GM19397 (cell line): Measurements from ENCODE around the gene ZNF593.

Experiments used
- ATAC-seq: cut with Tn5 transposase; IDR thresholded peaks from one replicate; pipeline ENCODE4 v1.9.1; 2021; ENCODE audit warnings: mild to moderate bottlenecking, moderate library complexity; ENCODE audit not compliant: unreplicated experiment

ZNF593 gene

GRCh38 chr1:26168410-26169197 is 1.1 kb upstream of the ZNF593 start, which contains the start of gene C1orf232:
C1orf232 (minus strand) TSS chr1:26168963; CDS start chr1:26168499, 464 bp downstream.
- ATAC-seq = no peak

- no peak for ATAC-seq
These were observed 532 bp upstream of the ZNF593 start for GRCh38 chr1:26169198-26169554.

- ATAC-seq = no peak
These were observed 739 bp downstream of the ZNF593 start for GRCh38 chr1:26170472-26170821.

GRCh38 chr1:26171084-26172072 is 1.7 kb downstream of the ZNF593 start, which contains the start of gene ZNF593OS:
ZNF593OS (minus strand) TSS chr1:26171832; CDS start chr1:26171661, 171 bp downstream.
- no peak for ATAC-seq

- no peak for ATAC-seq
These were observed 5.6 kb downstream of the ZNF593 start for GRCh38 chr1:26175346-26175745.

DNA sequence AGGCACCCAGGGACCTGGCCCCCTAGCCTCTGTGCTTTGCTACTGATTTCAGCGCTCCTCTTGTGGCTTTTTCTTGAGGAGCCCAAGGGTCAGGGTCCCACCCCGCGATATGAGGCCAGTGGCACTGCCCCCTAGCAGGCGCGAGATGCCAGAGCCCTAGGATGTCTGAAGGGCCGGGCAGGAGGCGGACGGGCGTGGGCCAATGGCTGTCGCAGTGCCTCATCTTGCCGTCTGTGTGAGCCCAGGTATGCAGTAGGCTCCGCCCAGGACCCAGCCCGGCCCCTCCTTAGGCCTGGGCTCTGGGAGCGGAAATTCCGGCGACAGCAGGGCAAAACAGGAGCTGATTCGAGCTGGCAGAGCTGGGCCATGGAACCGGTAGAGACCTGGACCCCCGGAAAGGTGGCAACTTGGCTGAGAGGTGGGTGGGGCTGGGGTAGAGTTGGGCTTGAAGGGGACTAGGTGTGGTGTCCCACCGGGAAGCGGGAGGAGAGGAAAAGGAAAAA is 7.5 kb downstream of the ZNF593 start, which contains the start of gene CNKSR1:
Gene CNKSR1 (plus strand): TSS at position 310 of the 503 bp plus-strand sequence. CDS start 57 bp downstream, at position 367.
- ATAC-seq = no peak

DNA sequence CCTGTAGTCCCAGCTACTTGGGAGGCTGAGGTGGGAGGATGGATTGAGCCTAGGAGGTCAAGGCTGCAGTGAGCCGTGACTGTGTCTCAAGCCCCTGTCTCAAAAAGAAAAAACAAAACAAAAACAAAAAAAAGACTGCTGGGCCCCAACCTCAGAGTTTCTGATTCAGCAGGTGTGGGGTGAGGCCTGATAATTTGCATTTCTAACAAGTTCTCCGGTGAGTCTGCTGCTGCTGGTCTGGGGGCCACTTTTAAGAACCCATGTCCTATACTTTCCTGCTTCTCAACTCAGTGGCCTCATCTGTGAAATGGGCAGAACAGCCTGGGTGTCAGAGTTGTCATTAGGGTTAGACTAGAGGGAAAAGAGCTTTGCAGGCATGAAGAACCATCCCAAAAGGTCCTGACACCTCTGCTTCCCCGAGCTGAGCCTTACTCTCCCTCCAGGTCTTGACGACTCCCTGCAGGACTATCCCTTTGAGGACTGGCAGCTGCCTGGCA is 10.3 kb downstream of the ZNF593 start:
- ATAC-seq = no peak

- no peak for ATAC-seq
These were observed 12.1 kb downstream of the ZNF593 start for GRCh38 chr1:26181586-26182382.

DNA sequence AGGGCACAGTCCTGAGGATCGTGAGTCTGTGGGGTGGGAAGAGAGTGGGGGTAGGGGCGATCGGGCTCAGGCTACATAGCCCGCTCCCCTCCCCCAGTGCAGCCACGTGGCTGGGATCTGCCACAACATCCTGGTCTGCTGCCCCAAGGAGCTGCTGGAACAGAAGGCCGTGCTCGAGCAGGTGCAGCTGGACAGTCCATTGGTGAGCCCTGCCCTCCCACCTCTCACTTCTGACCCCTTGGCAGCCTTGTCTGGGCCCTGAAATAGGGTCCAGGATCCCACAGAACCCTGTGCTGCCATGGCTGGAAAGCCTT is 12.6 kb downstream of the ZNF593 start:
- no peak for ATAC-seq

GRCh38 chr1:26184086-26184485 is 14.4 kb downstream of the ZNF593 start:
- no peak for ATAC-seq

DNA sequence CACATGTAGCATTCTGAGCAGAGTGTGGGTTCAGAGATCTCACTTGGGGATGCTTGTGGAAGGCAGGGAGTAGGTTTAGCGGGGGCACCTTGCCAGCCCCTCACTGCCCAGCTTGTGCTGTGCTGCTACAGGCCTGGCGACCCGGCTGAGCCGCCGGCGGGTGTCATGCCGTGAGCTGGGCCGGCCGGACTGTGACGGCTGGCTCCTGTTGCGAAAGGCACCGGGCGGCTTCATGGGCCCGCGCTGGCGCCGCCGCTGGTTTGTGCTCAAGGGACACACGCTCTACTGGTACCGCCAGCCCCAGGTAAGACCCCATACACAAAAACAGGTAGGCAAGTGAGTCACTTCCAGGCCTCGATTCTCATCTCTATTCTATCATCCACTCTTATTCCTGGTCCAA is 15.2 kb downstream of the ZNF593 start:
- no peak for ATAC-seq

DNA sequence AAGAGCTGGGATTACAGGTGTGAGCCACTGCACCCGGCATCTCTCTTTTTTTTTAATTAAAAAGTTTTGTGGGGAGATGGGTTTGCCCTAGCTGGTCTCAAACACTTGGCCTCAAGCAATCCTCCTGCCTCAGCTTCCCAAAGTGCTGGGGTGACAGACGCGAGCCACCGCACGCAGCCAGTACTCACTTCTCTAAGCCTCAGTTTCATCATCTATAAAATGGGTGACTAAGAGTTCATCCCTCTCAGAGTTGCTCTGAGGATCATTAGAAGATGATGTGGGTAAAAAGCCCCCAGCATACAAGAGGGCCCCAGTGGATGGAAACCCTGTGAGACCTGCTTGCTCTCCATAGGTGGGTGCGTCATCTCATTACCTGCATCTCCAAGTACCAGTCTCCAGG is 18.2 kb downstream of the ZNF593 start:
- no peak for ATAC-seq

DNA sequence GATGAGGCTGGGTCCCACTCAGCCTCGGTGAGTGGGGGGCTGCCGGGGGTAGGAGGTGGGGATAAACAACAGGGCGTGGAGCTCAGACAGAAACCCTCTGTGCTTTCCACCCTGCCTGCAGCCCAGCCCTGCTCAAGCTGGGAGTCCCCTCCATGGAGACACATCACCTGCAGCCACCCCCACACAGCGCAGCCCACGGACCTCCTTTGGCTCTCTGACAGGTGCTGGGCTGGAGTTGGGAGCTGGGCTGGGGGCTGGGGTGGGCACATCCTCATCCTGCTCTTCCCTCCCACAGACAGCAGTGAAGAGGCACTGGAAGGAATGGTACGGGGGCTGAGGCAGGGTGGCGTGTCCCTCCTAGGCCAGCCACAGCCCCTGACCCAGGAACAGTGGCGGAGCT is 18.8 kb downstream of the ZNF593 start:
- ATAC-seq = no peak

GRCh38 chr1:26189331-26189730 is 19.6 kb downstream of the ZNF593 start:
- no peak for ATAC-seq

DNA sequence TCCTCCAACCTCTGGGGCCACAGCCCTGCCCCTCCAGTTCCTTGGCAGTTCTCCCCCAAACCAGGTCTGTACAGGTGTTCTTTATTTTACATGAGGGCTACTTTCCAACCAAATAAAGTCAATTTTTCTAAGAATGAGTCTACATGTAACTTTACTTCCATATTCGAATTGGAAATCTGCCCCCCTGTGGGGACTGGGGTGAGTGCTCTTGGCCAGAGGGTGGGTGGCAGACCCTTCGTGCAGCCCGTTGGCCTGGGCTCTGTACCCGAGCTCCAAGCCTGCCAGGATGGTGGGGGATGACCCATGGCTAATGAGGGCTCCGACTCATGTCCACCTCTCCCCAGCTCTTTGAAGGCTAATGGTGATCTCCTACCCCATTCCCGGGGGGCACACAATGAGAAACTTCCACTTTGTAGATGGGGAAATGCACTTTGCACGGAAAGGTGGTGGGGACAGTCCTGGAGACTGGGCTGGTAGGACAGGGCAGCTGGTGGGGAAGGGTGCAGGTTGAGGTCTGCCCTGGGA is 20.1 kb downstream of the ZNF593 start:
- no peak for ATAC-seq

- no peak for ATAC-seq
These were observed 20.8 kb downstream of the ZNF593 start, which contains the start of gene CATSPER4 for GRCh38 chr1:26190373-26190987. CATSPER4 (plus strand) TSS chr1:26190602; CDS start chr1:26190628, 26 bp downstream.

DNA sequence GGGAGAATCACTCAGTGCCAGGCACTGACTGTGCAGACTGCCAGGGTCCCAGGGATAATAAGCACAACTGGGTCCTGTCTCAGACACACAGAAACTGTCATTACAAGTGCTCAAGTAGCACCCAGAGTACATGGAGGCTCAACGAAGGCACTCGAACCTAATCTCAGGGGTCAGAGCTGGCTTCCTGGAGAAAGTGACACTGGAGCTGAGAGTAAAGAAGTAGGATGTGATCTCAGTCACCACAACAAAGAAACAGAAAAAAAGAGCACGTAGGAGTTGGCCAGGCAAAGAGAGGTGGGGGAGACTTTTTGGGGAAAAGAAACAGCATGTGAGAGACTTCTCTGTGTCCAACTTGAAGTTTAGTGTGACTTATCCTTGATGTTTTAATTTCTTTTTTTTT is 22.0 kb downstream of the ZNF593 start:
- ATAC-seq = no peak

- ATAC-seq = no peak
These were observed 26.1 kb downstream of the ZNF593 start for GRCh38 chr1:26195805-26196204.

DNA sequence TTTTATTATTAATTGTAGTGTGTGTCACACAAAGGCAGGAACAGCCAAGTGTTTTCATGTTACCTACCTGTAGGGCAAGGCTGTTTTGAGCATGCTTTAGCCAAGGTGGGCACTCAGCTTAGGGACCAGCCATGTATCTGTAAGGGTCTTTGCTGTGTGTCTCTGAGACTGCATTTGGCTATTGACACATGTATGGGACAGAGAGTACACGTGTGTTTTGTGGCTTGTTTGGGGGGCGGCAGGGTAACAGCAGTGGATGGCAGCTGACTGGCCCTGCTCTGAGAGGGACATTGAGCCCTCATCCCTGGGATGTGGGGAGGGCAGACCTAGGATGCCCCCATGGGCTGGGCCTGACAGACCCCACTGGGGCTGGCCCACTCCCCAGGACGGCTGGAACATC is 27.6 kb downstream of the ZNF593 start:
- ATAC-seq = no peak

DNA sequence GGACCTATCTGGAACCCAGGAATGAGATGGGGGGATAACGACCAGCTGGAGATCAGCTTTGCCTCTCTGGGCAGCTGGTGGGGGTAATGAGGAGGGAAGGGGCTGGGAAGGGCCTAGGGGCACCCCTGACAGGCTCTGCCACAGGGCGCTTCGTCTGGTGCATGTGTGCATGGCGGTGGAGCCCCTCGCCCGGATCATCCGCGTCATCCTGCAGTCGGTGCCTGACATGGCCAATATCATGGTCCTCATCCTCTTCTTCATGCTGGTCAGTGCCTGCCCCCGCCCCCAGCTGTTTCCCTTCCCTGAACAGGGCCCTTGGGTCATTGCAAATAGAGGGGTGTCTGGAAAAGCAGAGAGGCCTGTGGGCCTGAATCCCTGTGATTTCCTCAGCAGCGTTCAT is 28.1 kb downstream of the ZNF593 start:
- no peak for ATAC-seq
